Osteocyte (in vitro differentiated cells): ENCODE results near the gene DBP. TPM values are rescaled to one million over a fixed set of nuclear protein-coding genes. Genes with fewer than 3 reads are reported as not detected.

Experiments
- DNase-seq: peaks from one replicate; pipeline ENCODE4 v3.0.0; 2021; ENCODE audit warnings: mixed read lengths; ENCODE audit not compliant: unreplicated experiment; ENCODE audit errors: extremely low spot score
- H3K27ac Mint-ChIP-seq: one replicate; pipeline ENCODE4 v1.8.0; 2021; ENCODE audit warnings: mild to moderate bottlenecking, mixed read lengths; ENCODE audit not compliant: unreplicated experiment
- H3K27me3 Mint-ChIP-seq: one replicate; pipeline ENCODE4 v1.8.0; 2021; ENCODE audit warnings: mixed read lengths; ENCODE audit not compliant: unreplicated experiment
- H3K36me3 Mint-ChIP-seq: one replicate; pipeline ENCODE4 v1.8.0; 2021; ENCODE audit warnings: mixed read lengths; ENCODE audit not compliant: unreplicated experiment
- H3K4me1 Mint-ChIP-seq: one replicate; pipeline ENCODE4 v1.8.0; 2021; ENCODE audit warnings: mixed read lengths; ENCODE audit not compliant: unreplicated experiment
- H3K4me3 Mint-ChIP-seq: one replicate; pipeline ENCODE4 v1.8.0; 2021; ENCODE audit warnings: mild to moderate bottlenecking, moderate library complexity, mixed read lengths; ENCODE audit not compliant: unreplicated experiment
- H3K9me3 Mint-ChIP-seq: one replicate; pipeline ENCODE4 v1.8.0; 2021; ENCODE audit warnings: mixed read lengths; ENCODE audit not compliant: unreplicated experiment
- total RNA-seq: library from RNA; stranded (reverse); gene quantifications from 2 replicates; pipeline ENCODE4 v1.2.1, GENCODE V29; 2021
- TF ChIP-seq, protein P1 (sequence below): fragments of 200-600 bp; sonication (generic); IDR thresholded peaks from 2 replicates; pipeline ENCODE4 v1.5.0; 2021; ENCODE audit warnings: antibody characterized with exemption, mild to moderate bottlenecking, moderate library complexity

The DBP gene
- total RNA-seq, 1 donor from 2014 or later: 20.3 TPM

DNA sequence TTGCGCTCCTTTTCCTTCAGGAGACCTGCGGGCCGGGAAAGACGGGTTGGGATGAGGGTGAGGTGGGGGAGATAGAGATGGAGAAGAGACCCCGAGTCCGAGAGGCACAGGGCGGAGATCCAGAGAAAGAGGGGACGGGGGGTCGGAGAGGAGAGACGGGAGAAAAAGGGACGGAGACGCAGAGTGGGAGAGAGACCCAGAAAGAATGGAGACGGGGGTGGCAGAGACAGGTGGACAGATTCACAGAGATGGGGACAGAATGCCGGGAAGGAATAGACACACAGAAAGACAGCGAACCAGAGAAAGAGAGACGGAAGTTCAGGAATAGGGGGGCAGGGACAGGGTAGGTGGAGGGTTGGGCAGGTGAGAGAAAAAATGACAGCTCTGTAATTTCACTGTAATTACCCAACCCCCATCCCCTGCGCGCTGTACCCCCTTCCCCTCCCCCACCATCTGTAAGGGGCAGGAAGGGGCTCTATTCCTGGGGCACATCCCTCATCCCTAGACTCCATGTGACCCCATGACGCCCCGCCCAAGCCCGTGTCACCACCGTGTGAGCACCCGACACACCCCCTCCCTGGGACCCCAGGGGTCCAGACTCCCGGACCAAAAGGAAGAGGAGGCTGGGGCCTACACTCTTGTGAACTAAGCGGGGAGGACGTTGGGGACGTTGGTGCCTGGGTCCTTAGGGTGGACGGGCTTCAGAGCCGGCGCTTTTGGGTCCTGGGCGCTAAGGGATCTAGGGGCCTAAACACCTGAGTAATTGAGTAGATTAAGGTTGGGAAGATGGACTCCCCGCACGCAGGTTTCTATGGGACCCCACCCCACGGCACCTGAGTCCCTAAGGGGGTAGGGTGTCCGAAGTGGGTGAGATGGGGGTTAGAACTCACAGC is 967 bp downstream of the DBP start:
- no peaks in the 10 kb centered on the region for H3K9me3 Mint-ChIP-seq
- peak overlapping the region; percentile 100 for H3K27ac Mint-ChIP-seq
- TF ChIP-seq, protein P1, sequence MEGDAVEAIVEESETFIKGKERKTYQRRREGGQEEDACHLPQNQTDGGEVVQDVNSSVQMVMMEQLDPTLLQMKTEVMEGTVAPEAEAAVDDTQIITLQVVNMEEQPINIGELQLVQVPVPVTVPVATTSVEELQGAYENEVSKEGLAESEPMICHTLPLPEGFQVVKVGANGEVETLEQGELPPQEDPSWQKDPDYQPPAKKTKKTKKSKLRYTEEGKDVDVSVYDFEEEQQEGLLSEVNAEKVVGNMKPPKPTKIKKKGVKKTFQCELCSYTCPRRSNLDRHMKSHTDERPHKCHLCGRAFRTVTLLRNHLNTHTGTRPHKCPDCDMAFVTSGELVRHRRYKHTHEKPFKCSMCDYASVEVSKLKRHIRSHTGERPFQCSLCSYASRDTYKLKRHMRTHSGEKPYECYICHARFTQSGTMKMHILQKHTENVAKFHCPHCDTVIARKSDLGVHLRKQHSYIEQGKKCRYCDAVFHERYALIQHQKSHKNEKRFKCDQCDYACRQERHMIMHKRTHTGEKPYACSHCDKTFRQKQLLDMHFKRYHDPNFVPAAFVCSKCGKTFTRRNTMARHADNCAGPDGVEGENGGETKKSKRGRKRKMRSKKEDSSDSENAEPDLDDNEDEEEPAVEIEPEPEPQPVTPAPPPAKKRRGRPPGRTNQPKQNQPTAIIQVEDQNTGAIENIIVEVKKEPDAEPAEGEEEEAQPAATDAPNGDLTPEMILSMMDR: no peak
- H3K4me3 Mint-ChIP-seq: peak overlapping the region; percentile 96
- peaks cover 2% of the 10 kb centered on the region for H3K27me3 Mint-ChIP-seq
- H3K36me3 Mint-ChIP-seq: peaks cover 2% of the 10 kb centered on the region
- H3K4me1 Mint-ChIP-seq: peaks cover 60% of the 10 kb centered on the region
- DNase-seq: no peak

DNA sequence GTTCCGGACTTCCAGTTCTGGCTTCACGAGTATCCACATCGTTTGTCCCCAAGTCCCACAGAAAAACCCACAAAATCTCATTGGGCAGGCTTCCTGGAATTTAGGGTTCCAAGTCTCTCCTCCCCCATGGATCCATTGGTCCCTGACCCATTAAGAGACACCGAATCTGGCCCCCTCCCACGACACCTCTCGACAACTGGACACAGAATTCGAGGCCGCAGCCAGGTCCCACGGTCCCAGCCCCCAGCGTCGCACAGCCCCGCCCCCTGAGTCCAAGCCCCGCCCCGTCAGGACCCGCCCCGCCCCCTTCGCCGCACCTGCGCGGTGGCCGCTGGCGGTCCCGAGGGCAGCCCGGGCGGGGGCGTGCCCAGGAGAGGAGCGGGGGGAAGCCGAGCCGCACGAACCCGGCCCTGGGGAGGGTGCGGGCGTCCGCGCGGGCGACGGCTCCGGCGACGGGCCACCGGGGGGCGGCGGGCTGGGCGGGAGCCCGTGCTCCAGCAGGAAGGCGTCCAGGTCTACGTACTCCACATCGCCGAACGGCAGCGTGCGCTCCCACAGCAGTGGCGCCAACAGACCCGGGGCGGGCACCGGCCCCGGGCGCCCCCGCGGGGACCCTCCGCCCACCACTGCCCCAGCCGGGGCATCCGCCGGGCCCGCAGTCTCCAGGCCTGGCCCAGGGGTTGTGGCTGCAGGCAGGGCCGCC is 1.8 kb downstream of the DBP start:
- peaks cover 2% of the 10 kb centered on the region for H3K36me3 Mint-ChIP-seq
- peak overlapping the region; percentile 100 for H3K27ac Mint-ChIP-seq

DNA sequence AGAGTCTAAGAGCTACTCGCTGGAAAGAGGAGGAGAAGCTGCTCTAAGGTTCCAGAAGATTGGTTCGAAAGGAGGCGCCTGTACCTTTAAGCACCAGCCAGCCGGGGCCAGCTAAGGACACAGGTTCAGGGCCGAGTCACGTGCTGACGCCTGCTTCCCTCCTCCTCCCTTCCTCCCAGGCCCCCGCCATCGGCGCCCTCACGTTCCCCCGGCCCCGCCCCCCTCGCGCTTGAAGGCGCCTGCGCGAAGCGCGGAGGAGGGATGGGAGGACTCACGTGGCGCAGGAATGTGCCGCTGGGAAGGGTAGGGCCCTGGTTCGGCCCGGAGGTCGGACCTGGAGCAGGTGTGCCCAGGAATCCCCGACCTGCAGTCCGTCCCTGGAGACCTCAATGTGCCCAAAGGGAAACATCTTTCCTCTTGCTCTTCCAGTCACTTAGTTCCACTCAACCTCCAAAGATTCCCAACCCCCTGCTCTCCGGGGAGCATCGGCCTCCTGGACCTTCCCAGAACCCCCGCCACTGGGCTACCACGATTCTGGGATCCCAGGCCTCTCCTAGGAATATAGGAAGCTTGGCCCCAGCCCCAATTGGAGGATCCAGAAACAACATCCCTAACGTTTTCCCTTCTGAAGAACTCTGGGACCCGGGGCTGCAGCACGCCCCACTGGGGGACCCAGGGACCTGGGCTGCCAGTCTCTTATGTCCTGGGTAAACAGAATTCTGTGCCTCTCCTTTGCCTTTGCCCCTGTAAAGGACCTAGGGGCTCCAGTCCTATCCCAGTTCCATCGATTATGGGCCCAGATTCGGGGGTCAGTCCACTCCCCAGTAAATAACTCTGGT is 2.5 kb downstream of the DBP start:
- H3K4me3 Mint-ChIP-seq: peak overlapping the region; percentile 76
- H3K4me1 Mint-ChIP-seq: peaks cover 75% of the 10 kb centered on the region

More for the DNA sequence above, 1.8 kb downstream of the DBP start:
- TF ChIP-seq, protein P1: no peak
- DNase-seq: no peak
- Mint-ChIP-seq H3K9me3 (no peaks in the 10 kb centered on the region), H3K4me1 (peaks cover 68% of the 10 kb centered on the region), H3K4me3 (peak overlapping the region; percentile 96), H3K27me3 (peaks cover 2% of the 10 kb centered on the region)

DNA sequence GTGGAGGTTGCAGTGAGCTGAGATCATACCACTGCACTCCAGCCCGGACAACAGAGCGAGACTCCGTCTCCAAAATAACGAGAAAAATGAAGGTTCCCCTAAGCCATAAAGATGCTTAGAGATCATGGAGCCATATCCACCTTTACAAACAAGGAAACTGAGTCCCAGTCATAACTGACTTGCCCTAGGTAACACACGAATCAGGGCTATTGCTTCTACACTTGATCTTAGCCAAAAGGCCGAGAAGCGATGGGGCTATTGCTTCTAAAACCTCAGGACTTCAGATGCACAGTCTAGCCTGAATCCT is 3.2 kb downstream of the DBP start:
- Mint-ChIP-seq H3K4me1 (peaks cover 76% of the 10 kb centered on the region), H3K4me3 (peak overlapping the region; percentile 76)

More for the DNA sequence above, 2.5 kb downstream of the DBP start:
- Mint-ChIP-seq H3K27me3 (no peaks in the 10 kb centered on the region), H3K36me3 (peaks cover 4% of the 10 kb centered on the region), H3K9me3 (no peaks in the 10 kb centered on the region), H3K27ac (peak overlapping the region; percentile 93)
- TF ChIP-seq, protein P1: no peak
- peak; percentile 97 for DNase-seq

More for the DNA sequence above, 3.2 kb downstream of the DBP start:
- no peaks in the 10 kb centered on the region for H3K27me3 Mint-ChIP-seq
- TF ChIP-seq, protein P1: no peak
- no peaks in the 10 kb centered on the region for H3K9me3 Mint-ChIP-seq
- peak overlapping the region; percentile 93 for H3K27ac Mint-ChIP-seq
- no peak for DNase-seq
- peaks cover 4% of the 10 kb centered on the region for H3K36me3 Mint-ChIP-seq
